HUES6 (cell line): ENCODE measurements around the gene EFCAB13.
"Not testable (repeated sequence)": the region's sequence is repeated elsewhere in the genome, so short reads cannot be mapped to it uniquely, and the experiment has no call there.

Experiments
- H3K27ac ChIP-seq: 2 replicates; pipeline ENCODE4 v1.7.0; 2013; ENCODE audit warnings: low read depth, mild to moderate bottlenecking, low read length, inconsistent platforms
- H3K27me3 ChIP-seq: 2 replicates; pipeline ENCODE4 v1.6.1; 2013; ENCODE audit warnings: low read length; ENCODE audit not compliant: control insufficient read depth, insufficient read depth
- H3K36me3 ChIP-seq: 2 replicates; pipeline ENCODE4 v1.6.1; 2013; ENCODE audit warnings: low read length; ENCODE audit not compliant: control insufficient read depth, insufficient read depth
- H3K4me1 ChIP-seq: 2 replicates; pipeline ENCODE4 v1.6.1; 2013; ENCODE audit warnings: low read length; ENCODE audit not compliant: control insufficient read depth, insufficient read depth
- H3K4me3 ChIP-seq: 2 replicates; pipeline ENCODE4 v1.5.1; 2013; ENCODE audit warnings: low read depth, low read length
- H3K9ac ChIP-seq: one replicate; pipeline ENCODE4 v1.6.1; 2013; ENCODE audit warnings: mild to moderate bottlenecking, low read length
- H3K9me3 ChIP-seq: 2 replicates; pipeline ENCODE4 v1.6.1; 2013; ENCODE audit warnings: low read depth, low read length; ENCODE audit not compliant: control insufficient read depth, insufficient read depth

EFCAB13 gene

GRCh38 chr17:47466976-47467375, 143.2 kb downstream of the EFCAB13 start:
- not testable (repeated sequence) for H3K4me1 ChIP-seq, H3K4me3 ChIP-seq, H3K27ac ChIP-seq, H3K9me3 ChIP-seq, H3K9ac ChIP-seq, H3K27me3 ChIP-seq
- peaks cover 11% of the 10 kb centered on the region for H3K36me3 ChIP-seq

GRCh38 chr17:47470836-47471235, 147.1 kb downstream of the EFCAB13 start:
- no peak overlapping the region for H3K4me3 ChIP-seq
- H3K9me3 ChIP-seq: no peaks in the 10 kb centered on the region
- peaks cover 17% of the 10 kb centered on the region for H3K36me3 ChIP-seq
- no peak overlapping the region for H3K27ac ChIP-seq
- no peak overlapping the region for H3K9ac ChIP-seq
- no peaks in the 10 kb centered on the region for H3K27me3 ChIP-seq
- no peaks in the 10 kb centered on the region for H3K4me1 ChIP-seq

- not testable (repeated sequence) for H3K4me1 ChIP-seq, H3K9ac ChIP-seq, H3K27ac ChIP-seq, H3K4me3 ChIP-seq, H3K9me3 ChIP-seq, H3K27me3 ChIP-seq
- H3K36me3 ChIP-seq: peaks cover 20% of the 10 kb centered on the region
Observed at GRCh38 chr17:47472073-47472472, 148.3 kb downstream of the EFCAB13 start.
